ENCODE measurements around the gene NUDT7.

DNA sequence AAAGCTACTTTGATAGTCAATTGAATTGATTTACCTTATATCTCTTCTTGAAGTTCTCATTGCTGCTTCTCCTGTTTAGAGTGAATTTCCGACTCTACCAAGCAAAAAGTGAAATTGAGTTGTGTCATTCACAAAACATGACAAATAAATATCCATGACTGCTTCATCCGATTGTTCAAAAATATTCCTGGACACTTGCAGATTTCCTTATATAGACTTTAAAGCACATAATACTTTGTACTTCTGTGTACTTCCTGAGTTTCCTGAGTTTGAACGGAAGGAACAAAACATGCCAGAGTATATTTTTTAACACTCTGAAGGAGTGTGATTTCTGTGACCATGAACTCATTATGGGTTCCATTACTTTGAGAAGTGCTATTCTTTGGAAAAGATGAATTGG lies 45.5 kb downstream of the NUDT7 start:
- TF ChIP-seq CTCF (conservative IDR thresholded peaks at IDR 0.05 in 1 of 2, IDR thresholded peaks at IDR 0.05 in 1 of 2; ENCODE audit: extremely low read depth in 1 of 2, insufficient read depth in 1 of 2, low read depth in 1 of 2, low read length in 2 of 2) (no peak), EZH2 (IDR thresholded peaks at IDR 0.05; ENCODE audit: borderline replicate concordance, low read length) (no peak)

Data from mammary epithelial cell (primary cell).